GM19025 (cell line): Measurements from ENCODE around the gene SSRP1.
"Not testable (repeated sequence)": the region's sequence is repeated elsewhere in the genome, so short reads cannot be mapped to it uniquely, and the experiment has no call there.

Experiments
- ATAC-seq: cut with Tn5 transposase; IDR thresholded peaks from one replicate; pipeline ENCODE4 v1.9.1; 2021; ENCODE audit warnings: mild to moderate bottlenecking, low read depth, moderate library complexity; ENCODE audit not compliant: unreplicated experiment

The SSRP1 gene

DNA sequence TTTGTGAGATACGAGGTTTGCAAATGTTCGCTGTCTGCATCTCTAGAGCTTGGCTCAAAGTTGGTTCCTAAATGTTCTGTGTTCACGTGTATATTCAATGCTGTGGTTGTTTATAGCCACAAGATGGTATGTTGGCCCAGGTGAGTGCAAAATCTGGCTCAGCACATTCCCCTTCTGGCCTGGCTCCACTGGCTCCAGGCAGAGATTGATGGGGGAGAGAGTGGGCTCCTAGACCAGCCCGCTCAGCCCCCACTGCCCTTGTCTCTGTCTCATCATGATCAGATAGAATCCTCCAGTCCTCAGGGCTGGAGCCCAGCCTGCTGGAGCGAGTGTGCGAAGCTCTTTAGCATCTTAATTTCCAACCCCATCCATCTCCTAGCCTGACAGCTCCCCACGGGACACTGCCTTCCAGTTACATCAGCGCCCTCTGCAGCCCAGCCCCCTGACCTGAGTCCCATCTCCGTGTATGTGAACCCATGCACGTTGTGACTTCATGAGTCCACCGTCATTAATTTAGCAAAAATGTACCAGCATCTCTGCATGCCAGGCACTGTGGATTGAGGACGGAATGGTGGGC is 4.4 kb upstream of the SSRP1 start:
- no peak for ATAC-seq

GRCh38 chr11:57339328-57339727 is 3.6 kb upstream of the SSRP1 start:
- no peak for ATAC-seq

GRCh38 chr11:57338142-57338541 is 2.5 kb upstream of the SSRP1 start, which contains the start of gene P2RX3:
Gene P2RX3, plus strand, starts transcription at chr11:57338352. Its CDS starts 199 bp downstream, at chr11:57338551.
- ATAC-seq = no peak

DNA sequence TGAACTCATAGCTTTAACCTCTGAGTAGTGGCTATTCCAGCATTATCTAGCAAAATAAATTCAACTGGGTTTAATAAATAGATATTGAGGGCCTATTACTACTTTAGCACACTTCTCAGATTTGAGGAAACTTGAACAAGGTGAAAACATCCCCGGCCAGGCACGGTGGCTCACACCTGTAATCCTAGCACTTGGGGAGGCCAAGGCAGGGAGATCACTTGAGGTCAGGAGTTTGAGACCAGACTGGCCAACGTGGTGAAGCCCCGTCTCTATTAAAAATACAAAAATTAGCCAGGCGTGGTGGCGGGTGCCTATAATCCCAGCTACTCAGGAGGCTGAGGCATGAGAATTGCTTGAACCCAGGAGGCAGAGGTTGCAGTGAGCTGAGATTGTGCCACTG is 1.2 kb upstream of the SSRP1 start:
- ATAC-seq = not testable (repeated sequence)

- ATAC-seq = no peak
These were observed 497 bp upstream of the SSRP1 start for GRCh38 chr11:57336111-57336666.

- ATAC-seq = no peak
These were observed 709 bp downstream of the SSRP1 start for GRCh38 chr11:57335023-57335342.

DNA sequence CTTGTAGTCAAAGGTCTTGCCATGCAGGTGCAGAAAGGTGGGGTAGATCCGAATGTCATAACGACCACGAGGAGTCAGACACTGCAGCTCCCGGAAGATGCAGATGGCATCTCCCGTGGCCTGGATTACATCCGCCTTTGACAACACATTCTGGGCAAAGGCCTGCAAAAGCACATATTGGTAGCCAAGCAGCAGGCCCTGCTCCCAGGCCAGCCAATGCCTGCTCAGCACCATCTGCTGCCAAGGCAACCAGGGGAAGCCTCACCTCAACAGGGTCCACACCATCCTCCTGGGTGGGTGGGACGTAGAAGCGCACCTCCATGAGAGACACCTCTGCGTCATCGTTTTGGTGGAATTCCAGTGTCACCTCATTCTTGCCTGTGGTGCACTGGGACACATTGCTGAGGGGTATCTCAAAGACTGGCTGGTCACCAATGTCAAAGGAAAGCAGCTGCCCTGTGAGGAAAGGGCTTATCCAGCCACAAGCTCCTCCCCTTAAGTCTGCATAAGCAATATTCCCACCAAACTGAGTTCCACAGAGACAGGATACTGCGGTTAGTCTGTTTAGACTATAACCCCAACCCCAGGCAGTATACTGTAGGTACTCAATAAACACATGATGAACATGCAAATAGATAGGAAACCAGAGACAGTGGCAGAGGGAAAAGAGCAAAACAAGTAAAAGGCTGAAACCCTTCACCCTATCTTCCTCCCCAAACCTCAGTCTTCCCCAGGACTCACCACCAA is 2.8 kb downstream of the SSRP1 start:
- ATAC-seq = no peak

- no peak for ATAC-seq
These were observed 4.0 kb downstream of the SSRP1 start for GRCh38 chr11:57331720-57332119.

DNA sequence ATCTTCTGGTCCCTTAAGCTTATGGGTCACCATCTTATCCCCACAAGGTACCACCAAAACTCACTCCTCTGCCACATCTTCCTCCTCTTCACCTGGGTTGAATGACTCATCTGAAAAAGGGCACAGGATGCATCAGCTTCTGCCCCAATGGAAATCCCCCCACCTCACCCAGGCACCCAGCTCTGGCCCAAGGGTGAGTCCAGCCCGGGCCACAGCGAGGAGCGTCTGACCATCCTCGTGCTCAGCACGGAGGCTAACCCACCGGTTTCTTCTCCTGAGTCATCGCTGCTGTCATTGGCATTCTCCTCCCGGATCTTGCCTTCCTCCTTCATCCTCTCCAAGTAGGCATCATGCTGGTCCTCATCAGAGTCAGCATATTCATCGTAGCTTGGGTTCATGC is 5.7 kb downstream of the SSRP1 start:
- ATAC-seq = peak; percentile 34

GRCh38 chr11:57327721-57328120 is 8.0 kb downstream of the SSRP1 start:
- ATAC-seq = no peak

- no peak for ATAC-seq
These were observed 10.0 kb downstream of the SSRP1 start for GRCh38 chr11:57325735-57326048.

- ATAC-seq = peak; percentile 85
These were observed 10.6 kb downstream of the SSRP1 start, which contains the start of gene TNKS1BP1 for GRCh38 chr11:57324886-57325734. Gene TNKS1BP1, minus strand, starts transcription at chr11:57324952. Its CDS starts 3,067 bp downstream, at chr11:57321885.

GRCh38 chr11:57324154-57324885 is 11.4 kb downstream of the SSRP1 start:
- ATAC-seq = no peak

DNA sequence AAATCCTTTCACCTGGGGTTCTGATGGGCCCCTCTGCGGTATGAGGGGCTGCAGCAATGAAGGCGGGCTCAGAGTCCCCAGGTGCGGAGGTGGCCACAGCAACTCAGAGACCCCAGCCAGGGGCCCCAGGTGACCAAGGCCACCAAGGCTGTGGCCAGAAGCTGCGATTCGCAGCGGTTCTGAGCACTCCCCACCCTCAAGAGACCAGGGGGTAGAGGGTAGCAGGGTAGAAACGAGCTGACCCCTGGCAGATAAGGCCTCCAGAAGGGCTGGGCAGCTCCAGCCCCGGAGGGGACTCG is 11.9 kb downstream of the SSRP1 start:
- no peak for ATAC-seq

GRCh38 chr11:57323167-57323854 is 12.4 kb downstream of the SSRP1 start:
- ATAC-seq = no peak

GRCh38 chr11:57322256-57323166 is 13.2 kb downstream of the SSRP1 start:
- no peak for ATAC-seq

DNA sequence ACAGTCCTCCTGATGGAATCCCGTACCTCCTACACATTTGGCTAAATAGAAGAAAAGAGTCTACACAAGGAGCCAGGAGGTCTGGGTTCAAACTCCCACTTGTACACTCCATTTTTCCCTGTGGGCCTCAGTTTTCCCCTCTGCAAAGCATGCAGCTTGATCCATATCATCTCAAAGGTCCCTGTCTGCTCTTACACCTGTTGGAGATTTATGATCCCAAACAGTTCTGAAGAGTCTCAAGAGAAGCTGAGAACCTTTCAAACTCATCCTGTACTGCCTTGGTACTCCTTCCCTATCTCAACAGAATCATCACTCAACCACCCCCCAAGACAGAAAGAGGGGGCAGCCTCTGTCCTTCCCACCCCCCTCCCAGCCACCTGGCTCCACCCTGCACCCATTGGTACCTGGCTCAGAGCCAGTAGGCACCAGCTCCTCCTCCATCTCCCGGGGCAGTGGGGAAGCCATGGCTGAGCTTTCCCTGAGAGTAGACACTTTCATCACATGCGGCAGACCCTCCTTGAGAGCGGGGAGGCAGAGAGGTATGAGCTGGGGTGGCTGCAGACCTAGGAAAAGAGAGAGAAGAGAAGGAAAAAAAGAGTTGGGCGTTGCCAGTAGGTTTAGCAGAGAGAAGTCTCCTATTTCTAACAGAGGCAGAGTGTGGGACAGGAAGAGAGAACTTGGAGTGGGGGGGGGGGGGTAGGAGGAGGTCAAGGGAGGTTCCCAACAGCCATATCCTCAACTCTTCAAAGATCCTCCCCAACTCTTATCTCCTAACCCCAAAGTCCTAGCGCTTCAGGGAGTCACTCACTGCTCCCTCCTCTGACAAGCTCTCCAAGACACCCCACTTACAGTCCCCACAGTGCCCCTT is 14.1 kb downstream of the SSRP1 start:
- ATAC-seq = no peak

DNA sequence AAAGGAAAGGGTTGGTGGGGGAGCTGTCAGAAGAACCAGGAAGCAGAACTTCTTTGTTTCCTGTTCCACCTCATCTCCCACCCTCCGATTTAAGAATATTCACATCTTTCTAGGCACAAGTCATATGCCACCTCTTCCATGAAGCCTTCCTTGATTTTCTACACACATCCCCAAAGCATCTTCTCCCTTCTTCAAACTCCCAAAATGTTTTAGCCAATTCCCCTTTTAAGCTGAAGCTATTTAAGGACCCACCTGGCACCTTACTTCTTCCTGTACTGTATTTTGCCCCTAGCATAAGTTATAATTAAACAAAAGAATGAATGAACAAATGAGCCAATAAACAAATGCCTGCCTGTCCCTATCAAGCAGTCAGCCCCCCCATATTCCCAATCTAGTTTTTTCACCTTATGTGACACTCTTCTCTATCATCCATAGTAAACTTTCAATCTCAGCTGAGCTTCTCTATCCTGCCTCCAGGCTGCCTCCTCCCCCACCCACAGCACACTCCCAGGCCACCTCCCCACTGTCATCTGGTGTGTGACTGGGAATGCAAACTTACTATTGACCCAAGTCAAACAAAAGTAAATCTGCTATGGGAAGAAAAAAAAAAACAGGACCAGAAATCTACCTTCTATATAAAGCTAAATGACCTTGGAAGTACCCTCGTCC is 14.8 kb downstream of the SSRP1 start:
- no peak for ATAC-seq
